Activated CD4-positive, alpha-beta T cell treated with anti-CD3 and anti-CD28 coated beads, Interleukin-2, amount 10 ng/mL, durations not matched to agents 24 days and 14 days (primary cell): ENCODE results near the gene FGGY. TPM values are rescaled to one million over a fixed set of nuclear protein-coding genes. Genes with fewer than 3 reads are reported as not detected.

ENCODE experiments used
- DNase-seq: peaks from one replicate; pipeline ENCODE4 v3.0.0; 2022
- H3K27ac Mint-ChIP-seq: one replicate; pipeline ENCODE4 v1.8.0; 2022; ENCODE audit warnings: mild to moderate bottlenecking, mixed read lengths
- H3K27me3 Mint-ChIP-seq: one replicate; pipeline ENCODE4 v1.8.0; 2022; ENCODE audit warnings: mixed read lengths
- H3K36me3 Mint-ChIP-seq: one replicate; pipeline ENCODE4 v1.8.0; 2022; ENCODE audit warnings: low read depth, mild to moderate bottlenecking, mixed read lengths
- H3K4me1 Mint-ChIP-seq: one replicate; pipeline ENCODE4 v1.8.0; 2021; ENCODE audit warnings: mixed read lengths
- H3K4me3 Mint-ChIP-seq: one replicate; pipeline ENCODE4 v1.8.0; 2022; ENCODE audit warnings: mild to moderate bottlenecking, moderate library complexity, mixed read lengths
- H3K9me3 Mint-ChIP-seq: one replicate; pipeline ENCODE4 v1.8.0; 2021; ENCODE audit warnings: mixed read lengths
- intact Hi-C: fragments of 100-400 bp; cut with micrococcal nuclease; formaldehyde crosslinking; loops from one replicate; pipeline ENCODE4 v1.15.1; 2023
- total RNA-seq: library from RNA; stranded (reverse); gene quantifications from 2 replicates; pipeline ENCODE4 v1.2.3, GENCODE V29; 2022

The FGGY gene
- total RNA-seq, 1 donor from 2014 or later, result 8.1 TPM

- intact Hi-C loops, result no loop called here
- H3K9me3 Mint-ChIP-seq, result peaks cover 6% of the 10 kb centered on the region
- no peak for DNase-seq
- no peak overlapping the region for H3K27ac Mint-ChIP-seq
- no peaks in the 10 kb centered on the region for H3K36me3 Mint-ChIP-seq
- H3K4me3 Mint-ChIP-seq, result no peak overlapping the region
- no peaks in the 10 kb centered on the region for H3K27me3 Mint-ChIP-seq
- peaks cover 13% of the 10 kb centered on the region for H3K4me1 Mint-ChIP-seq
These were observed 100.4 kb downstream of the FGGY start for GRCh38 chr1:59397139-59397858.

GRCh38 chr1:59399642-59400041 lies 102.7 kb downstream of the FGGY start:
- Mint-ChIP-seq H3K4me1 (peaks cover 12% of the 10 kb centered on the region), H3K27me3 (no peaks in the 10 kb centered on the region), H3K27ac (no peak overlapping the region), H3K4me3 (no peak overlapping the region), H3K9me3 (peaks cover 6% of the 10 kb centered on the region), H3K36me3 (no peaks in the 10 kb centered on the region)
- no peak for DNase-seq
- intact Hi-C loops, result no loop called here

GRCh38 chr1:59401581-59401980 lies 104.7 kb downstream of the FGGY start:
- peaks cover 4% of the 10 kb centered on the region for H3K4me1 Mint-ChIP-seq
- H3K27ac Mint-ChIP-seq, result no peak overlapping the region
- no peaks in the 10 kb centered on the region for H3K36me3 Mint-ChIP-seq
- intact Hi-C loops, result loop anchor here (1.0 kb wide), 1 partner anchor 16 kb away; no protein-coding TSS in a partner anchor
- DNase-seq, result no peak
- H3K4me3 Mint-ChIP-seq, result no peak overlapping the region
- no peaks in the 10 kb centered on the region for H3K27me3 Mint-ChIP-seq
- H3K9me3 Mint-ChIP-seq, result peaks cover 6% of the 10 kb centered on the region

- no peaks in the 10 kb centered on the region for H3K27me3 Mint-ChIP-seq
- H3K9me3 Mint-ChIP-seq, result peaks cover 6% of the 10 kb centered on the region
- intact Hi-C loops, result no loop called here
- H3K4me3 Mint-ChIP-seq, result no peak overlapping the region
- no peaks in the 10 kb centered on the region for H3K4me1 Mint-ChIP-seq
- no peak overlapping the region for H3K27ac Mint-ChIP-seq
- DNase-seq, result no peak
- H3K36me3 Mint-ChIP-seq, result no peaks in the 10 kb centered on the region
These were observed 107.9 kb downstream of the FGGY start for GRCh38 chr1:59404796-59405195.

- H3K36me3 Mint-ChIP-seq, result no peaks in the 10 kb centered on the region
- no peak overlapping the region for H3K27ac Mint-ChIP-seq
- no peak for DNase-seq
- intact Hi-C loops, result no loop called here
- no peaks in the 10 kb centered on the region for H3K4me1 Mint-ChIP-seq
- no peak overlapping the region for H3K4me3 Mint-ChIP-seq
- H3K9me3 Mint-ChIP-seq, result peaks cover 4% of the 10 kb centered on the region
- H3K27me3 Mint-ChIP-seq, result no peaks in the 10 kb centered on the region
These were observed 109.7 kb downstream of the FGGY start for GRCh38 chr1:59406437-59407164.

- intact Hi-C loops, result no loop called here
- Mint-ChIP-seq H3K27me3 (no peaks in the 10 kb centered on the region), H3K4me3 (no peak overlapping the region), H3K27ac (no peak overlapping the region), H3K9me3 (no peaks in the 10 kb centered on the region), H3K36me3 (no peaks in the 10 kb centered on the region), H3K4me1 (no peaks in the 10 kb centered on the region)
- no peak for DNase-seq
These were observed 111.8 kb downstream of the FGGY start for GRCh38 chr1:59408608-59409240.

- H3K9me3 Mint-ChIP-seq, result no peaks in the 10 kb centered on the region
- H3K36me3 Mint-ChIP-seq, result no peaks in the 10 kb centered on the region
- no peaks in the 10 kb centered on the region for H3K4me1 Mint-ChIP-seq
- no peak for DNase-seq
- H3K27me3 Mint-ChIP-seq, result no peaks in the 10 kb centered on the region
- no peak overlapping the region for H3K27ac Mint-ChIP-seq
- no peak overlapping the region for H3K4me3 Mint-ChIP-seq
- intact Hi-C loops, result no loop called here
These were observed 112.7 kb downstream of the FGGY start for GRCh38 chr1:59409549-59409948.

- intact Hi-C loops, result no loop called here
- no peak for DNase-seq
- Mint-ChIP-seq H3K27ac (no peak overlapping the region), H3K9me3 (no peaks in the 10 kb centered on the region), H3K4me3 (no peak overlapping the region), H3K36me3 (no peaks in the 10 kb centered on the region), H3K4me1 (no peaks in the 10 kb centered on the region), H3K27me3 (no peaks in the 10 kb centered on the region)
These were observed 113.1 kb downstream of the FGGY start for GRCh38 chr1:59409986-59410385.

GRCh38 chr1:59410457-59410856 lies 113.6 kb downstream of the FGGY start:
- DNase-seq, result no peak
- no peaks in the 10 kb centered on the region for H3K36me3 Mint-ChIP-seq
- intact Hi-C loops, result no loop called here
- H3K9me3 Mint-ChIP-seq, result no peaks in the 10 kb centered on the region
- no peaks in the 10 kb centered on the region for H3K27me3 Mint-ChIP-seq
- no peak overlapping the region for H3K4me3 Mint-ChIP-seq
- no peak overlapping the region for H3K27ac Mint-ChIP-seq
- no peaks in the 10 kb centered on the region for H3K4me1 Mint-ChIP-seq

GRCh38 chr1:59411147-59411546 lies 114.3 kb downstream of the FGGY start:
- Mint-ChIP-seq H3K4me1 (no peaks in the 10 kb centered on the region), H3K27ac (no peak overlapping the region), H3K27me3 (no peaks in the 10 kb centered on the region), H3K4me3 (no peak overlapping the region), H3K9me3 (no peaks in the 10 kb centered on the region), H3K36me3 (no peaks in the 10 kb centered on the region)
- DNase-seq, result no peak
- intact Hi-C loops, result no loop called here

- H3K9me3 Mint-ChIP-seq, result no peaks in the 10 kb centered on the region
- no peaks in the 10 kb centered on the region for H3K4me1 Mint-ChIP-seq
- no peaks in the 10 kb centered on the region for H3K27me3 Mint-ChIP-seq
- no peak for DNase-seq
- no peak overlapping the region for H3K4me3 Mint-ChIP-seq
- intact Hi-C loops, result no loop called here
- H3K36me3 Mint-ChIP-seq, result no peaks in the 10 kb centered on the region
- no peak overlapping the region for H3K27ac Mint-ChIP-seq
These were observed 115.9 kb downstream of the FGGY start for GRCh38 chr1:59412718-59413326.

- Mint-ChIP-seq H3K4me1 (no peaks in the 10 kb centered on the region), H3K4me3 (no peak overlapping the region), H3K27ac (no peak overlapping the region), H3K9me3 (no peaks in the 10 kb centered on the region), H3K36me3 (no peaks in the 10 kb centered on the region), H3K27me3 (no peaks in the 10 kb centered on the region)
- intact Hi-C loops, result no loop called here
- no peak for DNase-seq
These were observed 116.4 kb downstream of the FGGY start for GRCh38 chr1:59413327-59413720.

GRCh38 chr1:59414406-59415133 lies 117.7 kb downstream of the FGGY start:
- Mint-ChIP-seq H3K27ac (no peak overlapping the region), H3K9me3 (no peaks in the 10 kb centered on the region), H3K4me3 (no peak overlapping the region), H3K36me3 (no peaks in the 10 kb centered on the region), H3K27me3 (no peaks in the 10 kb centered on the region), H3K4me1 (no peaks in the 10 kb centered on the region)
- intact Hi-C loops, result no loop called here
- no peak for DNase-seq
